Endothelial cell of umbilical vein (primary cell): Measurements from ENCODE around the gene MYCBP. TPM values are rescaled to one million over a fixed set of nuclear protein-coding genes. Genes with fewer than 3 reads are reported as not detected.

Experiments used
- BruUV-seq: library from RNA; stranded (reverse); fragments of 400-500 nt; replicated peaks from 2 replicates; lab custom pipeline; 2021; lab: Mats Ljungman, UMichigan
- CTCF ChIA-PET: fragments of 300-600, 350-600 bp; sonication (Branson Sonifier 250); formaldehyde crosslinking; loops from one replicate; lab custom pipeline; 2021; ENCODE audit warnings: antibody characterized with exemption, inconsistent platforms; lab: Charles Lee
- POLR2A ChIA-PET: fragments of 300-600, 350-600 bp; sonication (Branson Sonifier 250); formaldehyde crosslinking; loops from one replicate; lab custom pipeline; 2021; ENCODE audit warnings: antibody characterized with exemption, inconsistent platforms; lab: Charles Lee
- DNase-seq: peaks from one replicate; pipeline ENCODE4 v3.0.0-alpha.2; 2011; ENCODE audit warnings: low read depth, low spot score
- FAIRE-seq: peaks from 2 replicates; lab custom pipeline; 2011; peaks lifted over from hg19 to GRCh38; lab: Jason Lieb, UNC
- H2AFZ ChIP-seq: 2 replicates; pipeline ENCODE4 v1.6.0; 2012; ENCODE audit warnings: low read depth, low read length, control low read depth, inconsistent platforms
- H3K27ac ChIP-seq: 2 replicates; pipeline ENCODE4 v1.5.1; 2011; ENCODE audit warnings: low read depth, mild to moderate bottlenecking, control low read depth, low read length, moderate library complexity; ENCODE audit not compliant: insufficient read depth
- H3K27me3 ChIP-seq, 2 experiments: 2 replicates each; pipeline versions ENCODE4 v1.6.0 to v1.6.1; 2011; ENCODE audit warnings: low read length in 2 of 2, mixed read lengths in 1 of 2; ENCODE audit not compliant: control insufficient read depth in 2 of 2, insufficient read depth in 2 of 2
- H3K36me3 ChIP-seq, 2 experiments: 2 replicates in 1 of 2; 3 replicates in 1 of 2; pipeline ENCODE4 v1.5.1; 2011; ENCODE audit warnings: low read length in 2 of 2, mild to moderate bottlenecking in 1 of 2, moderate library complexity in 1 of 2; ENCODE audit not compliant: control insufficient read depth in 2 of 2, insufficient read depth in 2 of 2; ENCODE audit errors: extremely low read depth in 1 of 2
- H3K4me1 ChIP-seq: 3 replicates; pipeline ENCODE4 v1.5.1; 2011; ENCODE audit warnings: mild to moderate bottlenecking, low read length; ENCODE audit not compliant: control insufficient read depth, insufficient read depth; ENCODE audit errors: extremely low read depth
- H3K4me2 ChIP-seq: 2 replicates; pipeline ENCODE4 v1.6.1; 2011; ENCODE audit warnings: low read length, control low read depth, mixed read lengths; ENCODE audit not compliant: insufficient read depth
- H3K4me3 ChIP-seq, 3 experiments: fragments of 200-600 bp in 1 of 3; sonication (generic), shearing (Covaris generic) in 1 of 3; replicated peaks in 1 of 3; 2 replicates each; pipeline ENCODE4 v1.5.1; 2011 to 2016; ENCODE audit warnings: control low read depth in 3 of 3, low read length in 3 of 3, mild to moderate bottlenecking in 2 of 3, inconsistent platforms in 1 of 3, low read depth in 1 of 3, moderate library complexity in 1 of 3; ENCODE audit not compliant: insufficient read depth in 1 of 3
- H3K79me2 ChIP-seq: 2 replicates; pipeline ENCODE4 v1.6.0; 2012; ENCODE audit warnings: low read length, inconsistent platforms; ENCODE audit not compliant: control insufficient read depth, insufficient read depth
- H3K9ac ChIP-seq: replicated peaks from 2 replicates; pipeline ENCODE3; 2011; ENCODE audit warnings: low read length, control low read depth; ENCODE audit not compliant: insufficient read depth; ENCODE audit errors: extremely low read depth
- H3K9me1 ChIP-seq: replicated peaks from 3 replicates; pipeline ENCODE4 v1.6.0; 2011; ENCODE audit warnings: mild to moderate bottlenecking, low read length; ENCODE audit not compliant: control insufficient read depth, insufficient read depth; ENCODE audit errors: extremely low read depth
- H3K9me3 ChIP-seq: replicated peaks from 2 replicates; pipeline ENCODE4 v1.5.1; 2012; ENCODE audit warnings: low read length, inconsistent platforms; ENCODE audit not compliant: control insufficient read depth, insufficient read depth
- H4K20me1 ChIP-seq: replicated peaks from 2 replicates; pipeline ENCODE3; 2011; ENCODE audit warnings: mild to moderate bottlenecking, low read length; ENCODE audit not compliant: control insufficient read depth, insufficient read depth; ENCODE audit errors: extremely low read depth
- EZH2 ChIP-seq: IDR thresholded peaks from 2 replicates; pipeline ENCODE4 v1.6.1; 2012; ENCODE audit warnings: borderline replicate concordance, low read depth, mild to moderate bottlenecking, moderate library complexity, low read length, inconsistent platforms; ENCODE audit not compliant: severe bottlenecking
- FOS ChIP-seq: IDR thresholded peaks from 2 replicates; pipeline ENCODE4 v1.6.1; 2011; ENCODE audit warnings: mild to moderate bottlenecking, low read length, moderate library complexity, borderline replicate concordance; ENCODE audit not compliant: insufficient read depth
- GATA2 ChIP-seq: IDR thresholded peaks from 2 replicates; pipeline ENCODE4 v1.7.0; 2011; ENCODE audit warnings: low read depth, mild to moderate bottlenecking, moderate library complexity, mixed read lengths, low read length; ENCODE audit not compliant: insufficient read length, insufficient read depth
- JUN ChIP-seq: IDR thresholded peaks from 2 replicates; pipeline ENCODE4 v1.6.1; 2011; ENCODE audit warnings: borderline replicate concordance, low read depth; ENCODE audit not compliant: insufficient read length, insufficient read depth
- MYC ChIP-seq: IDR thresholded peaks from one replicate; pipeline ENCODE4 v1.6.1; 2011; ENCODE audit warnings: mild to moderate bottlenecking, low read depth, low read length
- POLR2A ChIP-seq: IDR thresholded peaks from 2 replicates; pipeline ENCODE4 v1.6.1; 2012; ENCODE audit warnings: low read depth, mild to moderate bottlenecking, control low read depth, low read length
- POLR2AphosphoS5 ChIP-seq: IDR thresholded peaks from 2 replicates; pipeline ENCODE4 v1.6.1; 2012; ENCODE audit warnings: low read depth, mild to moderate bottlenecking, control low read depth, low read length, moderate library complexity; ENCODE audit not compliant: insufficient read depth
- dilution Hi-C: fragments of 300-500 bp; cut with MboI; formaldehyde crosslinking; loops from one replicate; pipeline ENCODE4 v1.15.0; 2019; ENCODE audit warnings: low sequenced_read_pairs; ENCODE audit not compliant: extremely low pct_ligation_motif_present
- intact Hi-C: fragments of 100-400 bp; cut with micrococcal nuclease; formaldehyde crosslinking; loops from one replicate; pipeline ENCODE4 v1.10.0; 2022
- polyA plus RNA-seq, 4 experiments: library from polyadenylated mRNA; depleted of rRNA in 3 of 4; stranded (reverse) in 3 of 4; unstranded in 1 of 4; fragments of >200 nt; gene quantifications; 2 replicates each; pipeline versions ENCODE4 v1.2.1 to v1.2.3, GENCODE V29; 2011 to 2012; ENCODE audit warnings: missing spikeins in 1 of 4
- total RNA-seq: library from RNA; stranded (reverse); gene quantifications from 2 replicates; pipeline ENCODE4 v1.2.3, GENCODE V29; 2021
- TF ChIP-seq, protein P1 (sequence below), 2 donors: IDR thresholded peaks; 1 replicate in 1 of 2; 2 replicates in 1 of 2; pipeline ENCODE4 v1.5.1; 2011; ENCODE audit warnings: low read length in 2 of 2, mild to moderate bottlenecking in 2 of 2, moderate library complexity in 2 of 2, control low read depth in 1 of 2, inconsistent platforms in 1 of 2, low read depth in 1 of 2; ENCODE audit not compliant: insufficient read depth in 1 of 2; ENCODE audit errors: extremely low read depth in 1 of 2
- TF ChIP-seq, protein P2 (sequence below): IDR thresholded peaks from 2 replicates; pipeline ENCODE4 v1.6.1; 2011; ENCODE audit not compliant: insufficient read depth, insufficient read length

Gene MYCBP
- total and polyA plus RNA-seq, 2 donors (not counting 3 experiments of a cell fraction or from before 2014, with no cell fraction given), result 9.5 to 23.1 TPM

- H4K20me1 ChIP-seq, result no peaks in the 10 kb centered on the region
- no peak overlapping the region for H3K4me3 ChIP-seq
- H3K4me2 ChIP-seq, result no peak overlapping the region
- no peak for FAIRE-seq
- no peak overlapping the region for H3K9ac ChIP-seq
- TF ChIP-seq GATA2 (no peak), FOS (no peak), EZH2 (no peak), MYC (no peak), JUN (no peak), POLR2A (no peak), POLR2AphosphoS5 (no peak)
- TF ChIP-seq, protein P1, sequence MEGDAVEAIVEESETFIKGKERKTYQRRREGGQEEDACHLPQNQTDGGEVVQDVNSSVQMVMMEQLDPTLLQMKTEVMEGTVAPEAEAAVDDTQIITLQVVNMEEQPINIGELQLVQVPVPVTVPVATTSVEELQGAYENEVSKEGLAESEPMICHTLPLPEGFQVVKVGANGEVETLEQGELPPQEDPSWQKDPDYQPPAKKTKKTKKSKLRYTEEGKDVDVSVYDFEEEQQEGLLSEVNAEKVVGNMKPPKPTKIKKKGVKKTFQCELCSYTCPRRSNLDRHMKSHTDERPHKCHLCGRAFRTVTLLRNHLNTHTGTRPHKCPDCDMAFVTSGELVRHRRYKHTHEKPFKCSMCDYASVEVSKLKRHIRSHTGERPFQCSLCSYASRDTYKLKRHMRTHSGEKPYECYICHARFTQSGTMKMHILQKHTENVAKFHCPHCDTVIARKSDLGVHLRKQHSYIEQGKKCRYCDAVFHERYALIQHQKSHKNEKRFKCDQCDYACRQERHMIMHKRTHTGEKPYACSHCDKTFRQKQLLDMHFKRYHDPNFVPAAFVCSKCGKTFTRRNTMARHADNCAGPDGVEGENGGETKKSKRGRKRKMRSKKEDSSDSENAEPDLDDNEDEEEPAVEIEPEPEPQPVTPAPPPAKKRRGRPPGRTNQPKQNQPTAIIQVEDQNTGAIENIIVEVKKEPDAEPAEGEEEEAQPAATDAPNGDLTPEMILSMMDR (IDR thresholded peaks at IDR 0.05; ENCODE audit: extremely low read depth in 1 of 2, insufficient read depth in 1 of 2, low read depth in 1 of 2, low read length in 2 of 2), result no peak
- TF ChIP-seq, protein P2, sequence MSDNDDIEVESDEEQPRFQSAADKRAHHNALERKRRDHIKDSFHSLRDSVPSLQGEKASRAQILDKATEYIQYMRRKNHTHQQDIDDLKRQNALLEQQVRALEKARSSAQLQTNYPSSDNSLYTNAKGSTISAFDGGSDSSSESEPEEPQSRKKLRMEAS, result no peak
- no peaks in the 10 kb centered on the region for H3K9me1 ChIP-seq
- no peak overlapping the region for H3K27ac ChIP-seq
- DNase-seq, result no peak
- H2AFZ ChIP-seq, result no peak overlapping the region
- H3K4me1 ChIP-seq, result peaks cover 4% of the 10 kb centered on the region
- H3K79me2 ChIP-seq, result no peaks in the 10 kb centered on the region
- intact Hi-C loops (no loop called here), dilution Hi-C loops (no loop called here)
- ChIA-PET CTCF (interaction anchor here (3.8 to 4.0 kb wide), 2 partner anchors 14 to 212 kb away, joined by 15 to 27 read pairs; no protein-coding TSS in a partner anchor), POLR2A (no interaction called here)
- H3K36me3 ChIP-seq, result no peaks in the 10 kb centered on the region
- BruUV-seq, result no TSS peak
- no peaks in the 10 kb centered on the region for H3K9me3 ChIP-seq
- H3K27me3 ChIP-seq, result peaks cover 30 to 55% of the 10 kb centered on the region in 2 experiments
Observed at GRCh38 chr1:38820860-38821259, 52.3 kb downstream of the MYCBP start.
